GM21526 (cell line): ENCODE measurements around the gene PDK4.
A peak's percentile ranks its signal among the peaks of the same experiment; 100 is the strongest.

ENCODE experiments used
- ATAC-seq: cut with Tn5 transposase; IDR thresholded peaks from one replicate; pipeline ENCODE4 v1.9.1; 2021; ENCODE audit warnings: moderate library complexity; ENCODE audit not compliant: unreplicated experiment, low FRiP score

Gene PDK4

GRCh38 chr7:95596198-95597063 is at the start of gene PDK4:
Gene PDK4, minus strand, starts transcription at chr7:95596516. Its CDS starts 223 bp downstream, at chr7:95596293.
- ATAC-seq, result no peak

- no peak for ATAC-seq
Measured at GRCh38 chr7:95642173-95642572, 45.9 kb upstream of the PDK4 start.

GRCh38 chr7:95636140-95636940 is 40.0 kb upstream of the PDK4 start:
- no peak for ATAC-seq

GRCh38 chr7:95632609-95633008 is 36.3 kb upstream of the PDK4 start:
- no peak for ATAC-seq

- no peak for ATAC-seq
Measured at GRCh38 chr7:95631527-95631926, 35.2 kb upstream of the PDK4 start.

- no peak for ATAC-seq
Measured at GRCh38 chr7:95630702-95631458, 34.6 kb upstream of the PDK4 start.

GRCh38 chr7:95628831-95629439 is 32.6 kb upstream of the PDK4 start:
- ATAC-seq, result no peak

GRCh38 chr7:95623788-95624187 is 27.5 kb upstream of the PDK4 start:
- no peak for ATAC-seq

- no peak for ATAC-seq
Measured at GRCh38 chr7:95622859-95623258, 26.5 kb upstream of the PDK4 start.

- ATAC-seq, result no peak
Measured at GRCh38 chr7:95622001-95622549, 25.8 kb upstream of the PDK4 start.

- ATAC-seq, result no peak
Measured at GRCh38 chr7:95621404-95621803, 25.1 kb upstream of the PDK4 start.

- ATAC-seq, result no peak
Measured at GRCh38 chr7:95620631-95621030, 24.3 kb upstream of the PDK4 start.

GRCh38 chr7:95619921-95620320 is 23.6 kb upstream of the PDK4 start:
- no peak for ATAC-seq

GRCh38 chr7:95619517-95619916 is 23.2 kb upstream of the PDK4 start:
- no peak for ATAC-seq

- ATAC-seq, result no peak
Measured at GRCh38 chr7:95614442-95614940, 18.2 kb upstream of the PDK4 start.

- no peak for ATAC-seq
Measured at GRCh38 chr7:95611224-95611623, 14.9 kb upstream of the PDK4 start.

GRCh38 chr7:95609277-95609971 is 13.1 kb upstream of the PDK4 start:
- ATAC-seq, result no peak

- ATAC-seq, result peak; percentile 97
Measured at GRCh38 chr7:95608359-95609173, 12.2 kb upstream of the PDK4 start.

- no peak for ATAC-seq
Measured at GRCh38 chr7:95607561-95607960, 11.2 kb upstream of the PDK4 start.
